Epidermal melanocyte (primary cell): ENCODE data around the gene ADAMTSL5.
"Not testable (repeated sequence)": the region's sequence is repeated elsewhere in the genome, so short reads cannot be mapped to it uniquely, and the experiment has no call there.

Experiments used
- DNase-seq: peaks from one replicate; pipeline ENCODE4 v3.0.0; 2011; ENCODE audit warnings: low spot score; ENCODE audit not compliant: insufficient read length

Gene ADAMTSL5

GRCh38 chr19:1512671-1513498 is at the start of gene ADAMTSL5:
Gene ADAMTSL5 (minus strand): TSS chr19:1513019. CDS start chr19:1510943, 2,076 bp downstream.
- DNase-seq: peak; percentile 41

DNA sequence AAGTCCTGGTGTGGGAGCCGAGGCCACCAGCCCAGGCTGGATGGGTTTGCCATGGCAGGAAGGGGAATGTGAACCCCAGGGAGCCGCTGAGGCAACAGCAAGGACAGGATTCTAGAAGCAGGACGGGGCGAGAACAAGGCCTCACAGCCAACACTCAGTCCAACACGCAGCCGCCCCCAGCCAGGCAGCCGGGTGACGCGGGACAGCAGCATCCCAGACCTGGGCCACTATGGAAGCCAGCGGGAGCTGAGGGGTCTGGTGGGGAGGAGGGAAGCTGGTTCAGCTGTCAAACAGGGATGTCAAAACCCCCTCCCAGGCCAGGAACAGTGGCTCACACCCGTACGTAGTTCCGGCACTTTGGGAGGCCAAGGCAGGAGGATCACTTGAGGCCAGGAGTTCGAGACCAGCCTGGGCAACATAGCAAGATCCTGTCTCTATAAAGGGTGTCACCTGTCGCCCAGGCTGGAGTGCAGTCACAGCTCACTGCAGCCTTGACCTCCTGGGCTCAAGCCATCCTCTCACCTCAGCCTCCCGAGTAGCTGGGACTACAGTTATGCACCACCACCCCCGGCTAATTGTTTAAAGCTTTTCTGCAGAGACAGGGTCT is 48.5 kb upstream of the ADAMTSL5 start:
- DNase-seq: no peak

DNA sequence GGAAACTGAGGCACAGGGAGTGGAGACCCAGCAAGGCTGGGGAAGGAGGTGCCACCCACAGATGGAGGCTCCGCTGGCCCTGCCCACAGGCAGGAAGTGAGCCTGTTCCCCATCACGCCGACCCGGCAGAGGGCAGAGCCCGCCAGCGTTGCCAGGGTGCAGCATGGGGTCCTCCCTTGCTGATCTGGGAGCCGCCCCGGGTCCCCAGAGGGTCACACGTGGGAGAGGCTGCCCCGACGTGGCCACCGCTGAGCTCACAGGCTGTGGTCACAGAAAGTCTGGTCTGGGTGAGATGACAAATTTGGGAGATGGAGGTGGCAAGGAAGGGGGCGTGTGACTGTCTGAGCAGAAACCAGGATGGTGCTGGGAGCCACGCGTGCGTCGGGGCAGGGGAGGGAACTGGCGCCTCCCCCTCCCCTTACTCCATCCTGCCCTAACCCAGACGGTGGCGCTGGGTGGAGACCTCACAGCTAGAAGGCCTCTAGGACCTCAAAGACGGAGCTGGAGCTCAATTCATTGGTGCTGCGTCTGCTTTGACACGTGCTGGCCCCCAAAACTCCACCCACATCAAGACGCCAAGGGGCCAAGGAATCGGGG is 47.6 kb upstream of the ADAMTSL5 start:
- no peak for DNase-seq

- no peak for DNase-seq
These were observed 45.7 kb upstream of the ADAMTSL5 start for GRCh38 chr19:1558552-1558951.

DNA sequence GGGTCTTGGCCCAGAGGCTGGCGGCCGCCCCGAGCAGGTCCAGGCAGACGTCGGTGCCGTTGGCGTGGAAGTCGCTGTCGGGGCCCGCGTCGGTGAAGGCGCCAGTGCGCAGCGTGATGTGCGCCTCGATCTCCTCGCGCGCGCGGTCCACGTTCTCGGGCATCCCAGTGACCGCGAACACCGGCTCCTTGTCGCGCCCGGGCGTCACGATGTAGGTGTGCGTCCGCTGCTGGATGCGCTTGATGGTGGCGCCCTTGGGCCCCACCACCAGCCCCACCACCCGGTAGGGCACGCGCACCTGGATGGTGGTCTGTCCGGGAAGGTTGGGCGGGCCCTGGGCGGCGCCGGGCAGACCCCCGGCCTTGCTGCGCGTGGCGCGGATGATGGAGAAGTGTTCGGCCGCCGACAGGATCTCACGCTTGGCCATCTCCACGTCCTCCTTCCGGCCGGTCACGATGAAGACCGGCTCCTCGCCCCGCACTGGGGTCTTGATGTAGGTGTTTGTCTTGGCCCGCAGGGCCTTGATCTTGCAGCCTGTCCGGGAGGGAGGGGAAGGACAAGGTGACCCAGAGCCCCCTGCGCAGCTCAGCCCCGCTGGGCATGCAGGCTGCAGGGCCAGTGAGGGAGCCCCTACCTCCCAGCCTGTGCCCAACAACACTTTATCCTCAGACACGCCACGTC is 43.7 kb upstream of the ADAMTSL5 start:
- DNase-seq: no peak

DNA sequence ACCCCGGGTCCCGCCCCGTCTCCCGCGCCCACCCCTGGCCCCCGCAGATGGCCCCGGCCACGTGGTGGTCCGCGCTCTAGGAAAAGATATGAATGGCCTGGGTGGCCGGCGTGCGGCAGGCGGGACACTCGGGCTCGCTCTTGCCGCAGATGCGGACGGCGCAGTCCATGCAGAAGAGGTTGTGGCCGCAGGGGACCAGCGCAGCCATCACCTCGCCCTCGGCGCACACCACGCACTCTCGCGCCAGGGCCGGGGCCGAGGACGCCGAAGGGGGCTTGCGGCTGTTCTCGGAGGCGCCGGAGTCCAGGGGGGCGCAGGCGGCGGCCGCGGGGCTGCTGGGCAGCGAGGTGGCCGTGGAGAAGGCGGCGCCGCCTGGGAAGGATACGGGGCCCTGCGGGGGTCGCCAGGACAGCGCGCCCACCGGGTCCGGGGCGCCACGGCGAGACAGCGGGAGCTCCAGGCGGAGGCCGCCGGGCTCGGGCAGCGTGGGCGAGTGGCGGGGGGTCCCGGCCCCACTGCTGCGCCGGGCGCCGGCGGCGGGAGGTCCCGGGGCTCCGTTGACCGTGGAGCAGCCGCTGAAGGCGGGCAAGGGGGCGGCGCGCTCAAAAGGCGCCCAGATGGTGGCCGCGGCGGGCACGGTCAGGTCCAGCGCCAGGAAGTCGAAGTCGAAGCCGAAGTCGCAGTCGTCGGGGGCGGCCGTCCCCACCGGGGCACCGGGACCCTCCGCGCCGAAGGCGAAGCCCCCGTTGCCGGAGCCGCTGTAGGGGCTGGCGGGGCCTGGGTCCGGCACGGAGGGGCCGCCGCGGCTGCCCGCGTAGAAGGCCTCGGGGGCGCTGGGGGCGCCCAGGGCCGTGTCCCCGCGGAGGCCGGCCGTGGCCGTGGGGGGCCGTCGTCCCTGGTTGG is 42.9 kb upstream of the ADAMTSL5 start:
- no peak for DNase-seq

DNA sequence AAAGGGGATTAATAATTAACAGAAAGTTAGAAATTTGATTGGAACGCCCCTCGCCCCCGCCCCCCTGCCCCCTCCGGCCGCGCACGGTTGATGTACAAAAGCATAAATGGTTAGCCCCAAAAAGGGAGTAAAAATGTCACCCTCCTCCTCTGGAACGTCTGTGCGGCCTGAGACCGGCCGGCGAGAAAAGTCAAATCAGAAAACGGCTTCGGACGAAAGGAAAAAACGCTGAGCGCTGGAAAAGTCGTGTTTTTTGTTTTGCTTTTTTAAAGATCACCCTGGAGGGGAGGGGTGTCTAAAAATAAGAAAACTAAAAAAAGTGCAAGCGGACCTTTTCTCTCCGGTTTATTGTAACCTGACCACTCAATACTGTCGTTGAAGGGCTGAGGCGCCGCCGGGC is 42.1 kb upstream of the ADAMTSL5 start:
- DNase-seq: no peak

DNA sequence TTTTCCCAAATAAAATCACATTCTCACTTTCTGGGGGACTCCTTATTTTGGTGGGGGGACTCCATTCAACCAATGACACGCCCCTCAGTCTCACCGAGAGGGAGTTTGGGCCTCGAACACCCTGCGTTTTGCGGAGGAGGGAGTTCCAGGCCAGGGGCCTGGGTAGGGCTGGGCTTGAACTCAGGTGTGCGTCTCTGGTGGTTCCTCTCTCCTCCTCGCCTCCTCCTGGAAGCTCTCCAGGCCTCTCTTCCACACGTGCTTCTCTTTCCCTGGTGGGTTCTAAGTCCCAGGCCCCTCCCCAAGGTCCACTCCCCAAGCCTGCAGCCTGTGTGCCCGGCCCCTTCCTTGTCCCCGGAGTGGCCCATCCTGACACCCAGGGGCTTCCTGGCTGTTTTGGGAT is 40.6 kb upstream of the ADAMTSL5 start:
- no peak for DNase-seq

DNA sequence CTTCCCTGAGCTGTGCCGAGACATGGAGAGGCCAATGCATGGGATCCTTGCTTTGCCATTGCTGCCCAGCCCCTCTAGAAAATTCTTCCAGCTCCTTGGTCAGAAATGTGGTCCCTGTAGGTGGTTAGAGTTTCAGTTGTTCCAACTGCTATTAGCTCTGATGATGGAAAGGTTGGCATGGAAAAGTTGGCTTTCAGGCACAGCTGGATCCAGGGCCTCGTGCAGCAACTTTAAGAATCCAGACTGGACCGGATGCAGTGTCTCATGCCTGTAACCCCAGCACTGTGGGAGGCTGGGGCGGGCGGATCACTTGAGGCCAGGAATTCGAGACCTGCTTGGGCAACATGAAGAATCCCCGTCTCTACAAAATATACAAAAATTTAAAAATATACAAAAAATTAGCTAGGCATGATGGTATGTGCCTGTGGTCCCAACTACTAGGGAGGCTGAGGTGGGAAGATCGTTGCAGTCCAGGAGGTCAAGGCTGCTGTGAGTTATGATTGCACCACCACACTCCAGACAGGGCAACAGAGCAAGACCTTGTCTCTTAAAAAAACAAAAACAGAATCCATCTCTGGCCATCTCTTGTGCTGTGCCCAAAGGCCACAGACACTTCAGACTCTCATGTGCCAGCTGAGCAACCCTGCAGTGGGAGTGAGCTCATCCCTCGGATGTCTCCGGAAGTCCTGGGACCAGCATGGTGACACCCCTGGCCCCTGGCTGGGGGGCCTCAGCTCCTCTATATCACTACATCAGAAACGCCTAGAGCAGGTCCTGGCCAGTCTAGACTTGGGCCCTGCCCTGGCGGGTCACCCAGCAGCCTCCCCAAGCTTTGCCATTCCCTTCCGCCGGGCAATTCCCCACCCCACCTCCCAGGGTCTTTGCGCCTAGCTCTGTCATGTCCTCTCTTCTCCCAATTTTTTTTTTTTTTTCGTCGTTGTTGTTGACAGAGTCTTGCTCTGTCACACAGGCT is 38.5 kb upstream of the ADAMTSL5 start:
- no peak for DNase-seq

- DNase-seq: no peak
These were observed 36.6 kb upstream of the ADAMTSL5 start for GRCh38 chr19:1549332-1549945.

DNA sequence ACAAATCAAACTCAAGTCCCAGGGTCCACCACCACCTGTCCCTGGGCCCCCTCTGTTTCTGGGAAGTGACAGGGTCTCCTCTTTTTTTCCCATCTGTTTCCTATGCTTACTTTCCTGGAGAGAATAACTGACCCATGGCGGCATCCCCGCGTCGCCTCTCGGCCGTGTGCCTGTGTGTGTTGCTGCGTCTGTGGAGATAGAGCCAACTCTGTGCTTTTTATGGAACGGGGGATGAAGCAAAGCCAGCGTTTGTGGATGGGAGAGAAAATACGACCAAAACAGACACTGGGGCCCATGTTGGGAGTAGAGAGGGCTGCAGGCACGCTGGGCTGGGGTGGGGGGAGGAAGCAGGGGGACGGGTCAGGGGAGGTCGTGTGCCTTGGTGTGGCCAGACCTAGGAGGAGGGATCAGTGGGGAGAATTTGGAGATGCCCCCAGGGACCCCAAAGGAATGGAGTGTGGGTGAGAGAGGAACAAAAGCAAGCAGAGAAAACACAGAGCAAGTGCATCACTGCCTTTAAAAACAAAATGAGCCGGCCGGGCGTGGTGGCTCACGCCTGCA is 27.6 kb upstream of the ADAMTSL5 start:
- no peak for DNase-seq

GRCh38 chr19:1539749-1540148 is 26.9 kb upstream of the ADAMTSL5 start:
- DNase-seq: not testable (repeated sequence)

- DNase-seq: no peak
These were observed 26.2 kb upstream of the ADAMTSL5 start for GRCh38 chr19:1538978-1539377.

DNA sequence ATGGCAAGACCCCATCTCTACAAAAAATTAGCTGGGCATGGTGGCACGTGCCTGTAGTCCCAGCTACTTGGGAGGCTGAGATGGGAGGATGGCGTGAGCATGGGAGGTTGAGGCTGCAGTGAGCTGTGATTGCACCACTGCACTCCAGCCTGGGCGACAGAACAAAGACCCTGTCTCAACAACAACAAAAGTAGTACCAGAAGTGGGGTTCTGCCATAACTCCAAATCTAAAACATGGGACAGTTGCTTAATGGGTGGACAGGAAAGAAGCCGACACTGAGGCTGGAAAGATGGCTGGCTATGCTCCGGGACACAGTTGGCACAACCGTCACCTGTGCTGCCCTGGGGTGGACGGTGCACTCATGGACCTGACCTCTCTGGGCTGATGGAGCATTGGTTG is 22.9 kb upstream of the ADAMTSL5 start:
- DNase-seq: not testable (repeated sequence)

DNA sequence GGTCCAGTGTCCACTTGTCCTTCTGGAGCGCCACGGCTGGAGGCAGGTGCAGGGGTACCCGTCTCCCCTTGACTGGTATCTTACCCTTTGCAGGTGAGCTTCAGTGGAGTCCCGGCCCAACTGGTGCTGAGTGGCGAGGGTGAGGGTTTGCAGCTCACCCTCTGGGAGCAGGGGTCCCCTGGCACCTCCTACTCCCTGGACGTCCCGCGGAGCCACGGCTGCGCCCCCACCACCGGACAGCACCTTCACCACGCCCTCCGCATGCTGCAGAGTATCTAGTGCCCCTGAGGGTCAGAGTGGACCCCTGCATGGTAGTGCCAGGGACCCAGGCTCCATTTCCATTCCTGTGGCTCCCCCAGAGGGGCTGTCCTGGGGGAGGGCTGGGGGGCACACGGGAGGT is 22.2 kb upstream of the ADAMTSL5 start:
- peak; percentile 12 for DNase-seq

DNA sequence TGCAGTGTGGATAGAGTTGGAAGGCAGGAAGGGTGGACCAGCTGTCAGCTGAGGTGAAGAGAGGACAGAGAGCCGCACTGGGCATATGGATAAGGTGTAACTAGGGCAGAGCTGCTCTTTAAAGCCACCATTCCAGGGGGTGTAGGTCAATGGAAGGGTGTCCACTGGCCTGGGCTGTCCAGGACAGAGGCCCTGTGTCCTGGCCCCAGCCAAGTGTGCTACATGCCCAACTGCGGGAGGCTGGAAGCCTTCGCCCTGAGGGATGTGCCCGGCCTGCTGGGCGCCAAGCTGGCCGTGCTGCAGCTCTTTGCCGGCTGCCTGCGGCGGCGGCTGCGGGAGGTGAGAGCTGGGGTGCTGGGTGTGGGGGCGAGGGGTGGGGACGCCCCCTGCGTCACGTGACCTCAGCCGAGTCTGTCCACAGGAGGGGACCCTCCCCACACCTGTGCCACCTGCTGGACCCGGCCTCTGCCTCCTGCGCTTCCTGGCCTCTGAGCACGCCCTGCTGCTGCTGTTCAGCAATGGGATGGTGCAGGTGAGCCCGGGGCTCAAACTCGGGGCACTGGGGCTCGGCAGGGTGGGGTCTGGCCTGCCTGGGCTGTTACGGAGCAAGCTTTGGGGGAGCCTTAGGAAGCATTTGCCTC is 20.8 kb upstream of the ADAMTSL5 start:
- no peak for DNase-seq

DNA sequence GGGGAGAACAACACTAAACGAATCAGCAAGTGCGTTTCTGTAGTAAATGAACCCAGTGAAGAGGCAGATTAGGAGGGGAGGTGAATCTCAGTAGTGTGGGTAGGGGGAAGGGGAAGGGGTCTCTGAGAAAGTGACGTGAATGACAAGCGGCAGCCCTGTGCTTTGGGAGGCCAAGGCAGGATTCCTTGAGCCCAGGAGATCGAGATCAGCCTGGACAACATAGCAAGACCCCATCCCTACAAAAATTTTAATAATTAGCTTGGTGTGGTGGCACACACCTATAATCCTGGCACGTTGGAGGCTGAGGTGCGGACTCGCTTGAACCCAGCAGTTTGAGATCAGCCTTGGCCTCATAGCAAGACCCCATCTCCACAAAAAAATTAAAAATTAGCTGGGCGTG is 19.2 kb upstream of the ADAMTSL5 start:
- no peak for DNase-seq

DNA sequence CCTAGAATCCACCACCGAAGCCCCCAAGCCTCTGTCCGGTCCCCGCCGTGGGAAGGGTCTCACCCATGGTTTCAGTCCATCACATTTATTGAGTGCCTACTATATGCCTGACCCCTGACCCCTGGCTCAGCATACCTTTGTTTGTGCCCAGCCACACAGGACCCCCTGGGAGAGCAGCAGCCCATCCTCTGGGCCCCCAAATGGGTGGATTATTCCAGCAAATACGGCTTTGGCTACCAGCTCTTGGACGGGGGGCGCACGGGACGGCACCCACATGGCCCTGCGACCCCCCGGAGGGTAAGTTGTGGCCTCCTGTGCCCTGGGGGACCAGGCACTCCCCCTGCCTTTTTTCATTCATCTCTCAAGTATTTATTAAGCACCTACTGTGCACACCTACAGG is 18.8 kb upstream of the ADAMTSL5 start:
- DNase-seq: no peak

DNA sequence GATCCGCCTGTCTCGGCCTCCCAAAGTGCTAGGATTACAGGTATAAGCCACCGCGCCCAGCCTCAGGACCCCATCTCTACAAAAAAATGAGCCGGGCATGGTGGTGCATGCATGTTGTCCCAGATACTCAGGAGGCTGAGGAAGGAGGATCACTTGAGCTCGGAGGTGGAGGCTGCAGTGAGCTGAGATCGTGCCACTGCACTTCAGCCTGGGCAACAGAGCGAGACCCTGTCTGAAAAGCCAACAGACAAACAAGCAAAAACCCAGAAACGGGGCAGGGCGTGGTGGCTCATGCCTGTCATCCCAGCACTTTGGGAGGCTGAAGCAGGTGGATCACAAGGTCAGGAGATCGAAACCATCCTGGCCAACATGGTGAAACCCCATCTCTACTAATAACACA is 18.0 kb upstream of the ADAMTSL5 start:
- DNase-seq: not testable (repeated sequence)
